DOHH2 (cell line): ENCODE data around the gene AKAP13.

ENCODE experiments used
- H3F3A ChIP-seq: fragments of 200-600 bp; sonication (generic), shearing (Covaris generic); 2 replicates; pipeline ENCODE4 v1.6.0; 2016; ENCODE audit warnings: antibody characterized with exemption, mild to moderate bottlenecking; ENCODE audit not compliant: control insufficient read depth, insufficient read depth
- H3K27ac ChIP-seq: fragments of 200-600 bp; sonication (generic); 2 replicates; pipeline ENCODE4 v1.5.1; 2014; ENCODE audit warnings: low read depth, mild to moderate bottlenecking, low read length, moderate library complexity
- H3K27me3 ChIP-seq: fragments of 200-600 bp; sonication (generic); 2 replicates; pipeline ENCODE4 v1.6.1; 2014; ENCODE audit warnings: mild to moderate bottlenecking, low read length, mixed read lengths; ENCODE audit not compliant: control insufficient read depth
- H3K36me3 ChIP-seq: fragments of 200-600 bp; sonication (generic); 2 replicates; pipeline ENCODE4 v1.6.1; 2014; ENCODE audit warnings: mild to moderate bottlenecking, low read length, moderate library complexity, mixed read lengths; ENCODE audit not compliant: control insufficient read depth
- H3K4me1 ChIP-seq: fragments of 200-600 bp; sonication (generic); 2 replicates; pipeline ENCODE4 v1.6.1; 2014; ENCODE audit warnings: mild to moderate bottlenecking, low read length, mixed read lengths; ENCODE audit not compliant: control insufficient read depth
- H3K4me2 ChIP-seq: fragments of 200-600 bp; sonication (generic); 2 replicates; pipeline ENCODE4 v1.6.0; 2014; ENCODE audit warnings: mild to moderate bottlenecking, low read length, moderate library complexity
- H3K4me3 ChIP-seq: fragments of 200-600 bp; sonication (generic); 2 replicates; pipeline ENCODE4 v1.5.1; 2014; ENCODE audit warnings: mild to moderate bottlenecking, low read length, mixed read lengths
- H3K79me2 ChIP-seq: fragments of 200-600 bp; sonication (generic); 2 replicates; pipeline ENCODE4 v1.6.1; 2014; ENCODE audit warnings: mild to moderate bottlenecking, low read length, mixed read lengths; ENCODE audit not compliant: control insufficient read depth
- H3K9me2 ChIP-seq: fragments of 200-600 bp; sonication (generic); replicated peaks from 2 replicates; pipeline ENCODE4 v1.6.1; 2014; ENCODE audit warnings: mild to moderate bottlenecking, low read length, mixed read lengths; ENCODE audit not compliant: control insufficient read depth
- H3K9me3 ChIP-seq: fragments of 200-600 bp; sonication (generic); 2 replicates; pipeline ENCODE4 v1.6.1; 2014; ENCODE audit warnings: antibody characterized with exemption, low read length, mixed read lengths; ENCODE audit not compliant: control insufficient read depth, insufficient read depth
- H4K20me1 ChIP-seq: fragments of 200-600 bp; sonication (generic); 2 replicates; pipeline ENCODE4 v1.6.0; 2014; ENCODE audit warnings: low read depth, mild to moderate bottlenecking, antibody characterized with exemption, low read length, moderate library complexity; ENCODE audit not compliant: control insufficient read depth, insufficient read depth
- EZH2phosphoT487 ChIP-seq: fragments of 200-600 bp; sonication (generic); IDR thresholded peaks from 2 replicates; pipeline ENCODE4 v1.6.1; 2017; ENCODE audit warnings: borderline replicate concordance, mild to moderate bottlenecking, antibody characterized with exemption, low read length, moderate library complexity, mixed read lengths
- TF ChIP-seq, protein P1 (sequence below): fragments of 200-600 bp; sonication (generic); IDR thresholded peaks from one replicate; pipeline ENCODE4 v1.5.1; 2014; ENCODE audit warnings: antibody characterized with exemption, mild to moderate bottlenecking, low read depth, low read length; ENCODE audit not compliant: poor library complexity, severe bottlenecking

The AKAP13 gene

DNA sequence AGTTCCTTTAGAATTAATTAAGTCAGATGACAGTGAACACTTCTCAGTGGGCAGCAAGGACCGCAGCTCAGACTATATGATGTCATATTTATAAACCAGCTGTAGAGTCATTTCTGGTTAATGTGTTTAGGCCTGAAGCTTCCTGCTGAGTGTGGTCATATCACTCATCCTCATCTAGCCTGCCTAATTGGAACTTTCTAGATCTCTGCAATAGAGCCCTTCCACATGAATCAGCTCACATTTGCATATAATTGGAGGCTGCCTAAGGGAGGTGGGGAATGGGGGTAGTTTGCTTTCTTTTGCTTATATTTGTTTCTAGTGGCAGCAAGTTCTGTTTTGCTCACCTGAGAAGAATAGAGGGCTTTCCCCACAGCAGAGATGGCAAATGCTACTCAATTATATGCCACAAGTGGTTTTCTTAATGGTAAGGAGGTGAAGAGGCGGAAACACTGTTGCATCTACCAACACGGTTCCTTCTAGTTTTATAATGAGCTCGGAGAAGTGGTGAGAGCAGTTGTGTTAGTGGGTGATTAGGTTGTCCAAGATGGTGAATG, 266.2 kb downstream of the AKAP13 start:
- Histone ChIP-seq H3K4me3 (no peak overlapping the region), H3K9me2 (no peaks in the 10 kb centered on the region), H3K27ac (no peak overlapping the region), H3K36me3 (peaks cover 48% of the 10 kb centered on the region), H4K20me1 (no peaks in the 10 kb centered on the region), H3F3A (no peaks in the 10 kb centered on the region; the same call in 1 of the 2 replicates), H3K4me2 (no peak overlapping the region), H3K9me3 (no peaks in the 10 kb centered on the region), H3K27me3 (no peaks in the 10 kb centered on the region), H3K4me1 (peaks cover 15% of the 10 kb centered on the region), H3K79me2 (no peaks in the 10 kb centered on the region)
- TF ChIP-seq, protein P1, sequence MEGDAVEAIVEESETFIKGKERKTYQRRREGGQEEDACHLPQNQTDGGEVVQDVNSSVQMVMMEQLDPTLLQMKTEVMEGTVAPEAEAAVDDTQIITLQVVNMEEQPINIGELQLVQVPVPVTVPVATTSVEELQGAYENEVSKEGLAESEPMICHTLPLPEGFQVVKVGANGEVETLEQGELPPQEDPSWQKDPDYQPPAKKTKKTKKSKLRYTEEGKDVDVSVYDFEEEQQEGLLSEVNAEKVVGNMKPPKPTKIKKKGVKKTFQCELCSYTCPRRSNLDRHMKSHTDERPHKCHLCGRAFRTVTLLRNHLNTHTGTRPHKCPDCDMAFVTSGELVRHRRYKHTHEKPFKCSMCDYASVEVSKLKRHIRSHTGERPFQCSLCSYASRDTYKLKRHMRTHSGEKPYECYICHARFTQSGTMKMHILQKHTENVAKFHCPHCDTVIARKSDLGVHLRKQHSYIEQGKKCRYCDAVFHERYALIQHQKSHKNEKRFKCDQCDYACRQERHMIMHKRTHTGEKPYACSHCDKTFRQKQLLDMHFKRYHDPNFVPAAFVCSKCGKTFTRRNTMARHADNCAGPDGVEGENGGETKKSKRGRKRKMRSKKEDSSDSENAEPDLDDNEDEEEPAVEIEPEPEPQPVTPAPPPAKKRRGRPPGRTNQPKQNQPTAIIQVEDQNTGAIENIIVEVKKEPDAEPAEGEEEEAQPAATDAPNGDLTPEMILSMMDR = no peak
- TF ChIP-seq EZH2phosphoT487 = no peak

- Histone ChIP-seq H3K36me3 (peaks cover 44% of the 10 kb centered on the region), H4K20me1 (no peaks in the 10 kb centered on the region), H3K4me2 (0 out of 2 replicates have a peak overlapping the region, but pooled peaks have one; percentile 13), H3K27ac (no peak overlapping the region), H3K9me3 (no peaks in the 10 kb centered on the region), H3K27me3 (no peaks in the 10 kb centered on the region), H3K9me2 (no peaks in the 10 kb centered on the region), H3K4me1 (peaks cover 15% of the 10 kb centered on the region), H3K4me3 (no peak overlapping the region), H3F3A (no peaks in the 10 kb centered on the region; the same call in 1 of the 2 replicates), H3K79me2 (no peaks in the 10 kb centered on the region)
- TF ChIP-seq EZH2phosphoT487 = no peak
These were observed 269.0 kb downstream of the AKAP13 start for GRCh38 chr15:85649372-85649771.

DNA sequence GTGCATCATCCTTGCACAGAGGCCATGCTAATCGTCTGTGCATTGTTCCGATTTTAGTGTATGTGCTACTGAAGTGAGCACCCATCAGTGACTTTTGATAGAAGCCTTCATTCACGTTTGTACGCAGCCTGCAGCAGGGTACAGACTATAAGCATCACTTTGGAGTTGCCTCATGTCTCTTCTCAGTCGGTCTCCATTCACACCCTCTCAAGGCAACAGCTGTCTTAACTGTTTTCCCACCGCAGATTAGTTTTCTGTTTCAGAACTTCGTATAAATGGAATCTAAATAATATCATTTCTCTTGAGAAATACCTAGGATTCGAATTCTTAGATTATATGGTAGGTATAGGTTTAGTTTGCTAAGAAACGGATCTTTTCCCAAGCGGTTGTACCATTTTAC, 271.1 kb downstream of the AKAP13 start:
- no peak for TF ChIP-seq EZH2phosphoT487
- TF ChIP-seq, protein P1 = no peak
- Histone ChIP-seq H3K4me2 (no peak overlapping the region), H3K27ac (no peak overlapping the region), H3K79me2 (no peaks in the 10 kb centered on the region), H3K4me3 (no peak overlapping the region), H3K9me2 (no peaks in the 10 kb centered on the region), H3K27me3 (no peaks in the 10 kb centered on the region), H3F3A (no peaks in the 10 kb centered on the region; the same call in 1 of the 2 replicates), H3K4me1 (peaks cover 15% of the 10 kb centered on the region), H4K20me1 (no peaks in the 10 kb centered on the region), H3K36me3 (peaks cover 38% of the 10 kb centered on the region), H3K9me3 (no peaks in the 10 kb centered on the region)

DNA sequence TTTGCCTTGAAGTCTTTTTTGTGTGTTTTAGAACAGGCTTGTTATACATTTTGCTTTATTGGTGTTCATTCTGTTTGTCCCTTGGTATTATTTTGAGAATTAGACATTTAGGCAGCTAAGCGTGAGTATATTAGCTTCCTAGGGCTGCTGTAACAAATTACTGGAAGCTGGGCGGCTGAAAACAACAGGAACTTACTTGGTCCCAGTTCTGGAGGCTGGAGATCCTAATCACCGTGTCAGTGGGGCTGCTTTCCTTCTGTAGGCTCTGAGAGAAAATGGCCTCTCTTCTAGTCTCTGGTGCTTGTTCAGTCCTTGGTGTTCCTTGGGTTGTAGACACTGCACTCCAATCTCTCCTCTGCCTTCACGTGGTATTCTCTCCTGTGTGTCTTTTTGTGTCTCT, 272.1 kb downstream of the AKAP13 start:
- Histone ChIP-seq H3K79me2 (no peaks in the 10 kb centered on the region), H3K27me3 (no peaks in the 10 kb centered on the region), H4K20me1 (no peaks in the 10 kb centered on the region), H3K9me3 (no peaks in the 10 kb centered on the region), H3K27ac (no peak overlapping the region), H3K36me3 (peaks cover 42% of the 10 kb centered on the region), H3K4me1 (peaks cover 15% of the 10 kb centered on the region), H3F3A (no peaks in the 10 kb centered on the region; the same call in 1 of the 2 replicates), H3K4me2 (no peak overlapping the region), H3K9me2 (no peaks in the 10 kb centered on the region), H3K4me3 (no peak overlapping the region)
- no peak for TF ChIP-seq EZH2phosphoT487
- TF ChIP-seq, protein P1 = no peak
